GM12878 (cell line): ENCODE data around the gene B4GALT3. TPM values are rescaled to one million over a fixed set of nuclear protein-coding genes. Genes with fewer than 3 reads are reported as not detected.
A peak's percentile ranks its signal among the peaks of the same experiment; 100 is the strongest.

Source experiments
- ATAC-seq: fragments of 200-7000 bp; cut with Tn5 transposase; 3 replicates; pipeline ENCODE4 v1.9.1; 2020; ENCODE audit warnings: mild to moderate bottlenecking, moderate library complexity
- BruUV-seq: library from RNA; stranded (reverse); fragments of 400-500 nt; replicated peaks from 2 replicates; lab custom pipeline; 2021; lab: Mats Ljungman, UMichigan
- CTCF ChIA-PET: fragments of 300-600 bp; sonication (Branson Sonifier 250); formaldehyde crosslinking; extraction: SDS; loops from one replicate; lab custom pipeline; 2021; ENCODE audit warnings: inconsistent platforms; lab: Yijun Ruan, JAX
- POLR2A ChIA-PET: fragments of 350-600 bp; formaldehyde crosslinking; extraction: SDS; loops from one replicate; lab custom pipeline; 2021; ENCODE audit warnings: inconsistent platforms; lab: Charles Lee
- RAD21 ChIA-PET: fragments of 300-600 bp; sonication (Branson Sonifier 250); formaldehyde crosslinking; loops from one replicate; lab custom pipeline; 2023; ENCODE audit warnings: antibody characterized with exemption; ENCODE audit not compliant: unreplicated experiment; lab: Charles Lee
- SMC1A ChIA-PET: fragments of 300-600 bp; sonication (Branson Sonifier 250); formaldehyde crosslinking; loops from one replicate; lab custom pipeline; 2023; ENCODE audit not compliant: unreplicated experiment, uncharacterized antibody; lab: Charles Lee
- DNase-seq: peaks from one replicate; pipeline ENCODE4 v3.0.0-alpha.2; 2011; ENCODE audit warnings: low read depth, low spot score
- FAIRE-seq: peaks from 3 replicates; lab custom pipeline; 2011; peaks lifted over from hg19 to GRCh38; lab: Jason Lieb, UNC
- H2AFZ ChIP-seq: 2 replicates; pipeline ENCODE4 v1.6.0; 2011; ENCODE audit warnings: low read depth, low read length, control low read depth; ENCODE audit not compliant: control insufficient read depth
- H3K27ac ChIP-seq: 2 replicates; pipeline ENCODE4 v1.5.1; 2011; ENCODE audit warnings: control low read depth; ENCODE audit not compliant: control insufficient read depth, insufficient read depth
- H3K27me3 ChIP-seq, 2 experiments: replicated peaks in 1 of 2; 2 replicates each; pipeline versions ENCODE4 v1.6.0 to v1.6.1; 2011; ENCODE audit warnings: low read length in 1 of 2; ENCODE audit not compliant: control insufficient read depth in 2 of 2, insufficient read depth in 2 of 2
- H3K36me3 ChIP-seq, 2 experiments: 2 replicates each; pipeline ENCODE4 v1.5.1; 2011; ENCODE audit warnings: low read length in 1 of 2; ENCODE audit not compliant: control insufficient read depth in 2 of 2, insufficient read depth in 2 of 2
- H3K4me1 ChIP-seq: 2 replicates; pipeline ENCODE4 v1.6.1; 2011; ENCODE audit warnings: mild to moderate bottlenecking, low read length, moderate library complexity, mixed read lengths; ENCODE audit not compliant: control insufficient read depth, insufficient read depth
- H3K4me2 ChIP-seq: 2 replicates; pipeline ENCODE4 v1.6.0; 2011; ENCODE audit warnings: control low read depth; ENCODE audit not compliant: control insufficient read depth, insufficient read depth
- H3K4me3 ChIP-seq: fragments of 200-600 bp; sonication (generic); 2 replicates; pipeline ENCODE4 v1.5.1; 2016
- H3K79me2 ChIP-seq: 2 replicates; pipeline ENCODE4 v1.6.0; 2011; ENCODE audit warnings: low read length; ENCODE audit not compliant: control insufficient read depth, insufficient read depth
- H3K9ac ChIP-seq: 2 replicates; pipeline ENCODE4 v1.8.0; 2011; ENCODE audit warnings: low read length, control low read depth, mixed read lengths; ENCODE audit not compliant: control insufficient read depth, insufficient read depth
- H3K9me3 ChIP-seq: replicated peaks from 3 replicates; pipeline ENCODE4 v1.5.1; 2011; ENCODE audit warnings: mild to moderate bottlenecking, low read length; ENCODE audit not compliant: control insufficient read depth, insufficient read depth
- H4K20me1 ChIP-seq: 2 replicates; pipeline ENCODE4 v1.6.0; 2011; ENCODE audit not compliant: control insufficient read depth, insufficient read depth
- MAX ChIP-seq: IDR thresholded peaks from 2 replicates; pipeline ENCODE4 v1.6.1; 2012; ENCODE audit warnings: low read depth, low read length, improper control_type of control experiment
- RFX5 ChIP-seq: IDR thresholded peaks from 2 replicates; pipeline ENCODE4 v1.6.1; 2011; ENCODE audit warnings: low read depth, low read length, improper control_type of control experiment
- RUNX3 ChIP-seq: IDR thresholded peaks from 2 replicates; pipeline ENCODE4 v1.6.1; 2012; ENCODE audit warnings: low read length, inconsistent platforms
- SIX5 ChIP-seq: IDR thresholded peaks from 2 replicates; pipeline ENCODE4 v1.6.1; 2011; ENCODE audit warnings: mild to moderate bottlenecking, low read depth, low read length, moderate library complexity; ENCODE audit not compliant: severe bottlenecking
- USF2 ChIP-seq: IDR thresholded peaks from 2 replicates; pipeline ENCODE4 v1.6.1; 2011; ENCODE audit warnings: low read depth, low read length, improper control_type of control experiment, borderline replicate concordance
- ZNF24 ChIP-seq: fragments of 450-650 bp; IDR thresholded peaks from 2 replicates; pipeline ENCODE4 v1.6.1; 2017; ENCODE audit warnings: antibody characterized with exemption, mild to moderate bottlenecking
- WGBS: methylation state at CpG from one replicate; pipeline ENCODE4 v1.1.6; 2016; ENCODE audit warnings: low lambda C conversion rate; ENCODE audit not compliant: insufficient replicate concordance, insufficient coverage; ENCODE audit errors: missing lambda C conversion rate; 5-methylcytosine and 5-hydroxymethylcytosine counted together
- in situ Hi-C: fragments of 300-500 bp; cut with MboI; formaldehyde crosslinking; loops from 9 replicates; pipeline ENCODE4 v1.14.3; 2018; ENCODE audit warnings: mixed read lengths
- intact Hi-C: fragments of 100-400 bp; cut with micrococcal nuclease; formaldehyde crosslinking; loops from one replicate; pipeline ENCODE4 v1.14.2; 2022; ENCODE audit not compliant: unreplicated experiment
- polyA plus RNA-seq, 11 experiments: library from polyadenylated mRNA; depleted of rRNA in 4 of 11; unstranded in 6 of 11; stranded (reverse) in 5 of 11; fragments of >200 nt; fragmentation: Nextera tagmentation in 4 of 11; fragmentation: Illumina TruSeq in 1 of 11; extraction: Ambion mirVana in 4 of 11; extraction: Trizol in 1 of 11; gene quantifications; 1 replicate in 1 of 11; 2 replicates in 10 of 11; pipeline versions ENCODE4 v1.2.1 to v1.2.3, GENCODE V29; 2011 to 2016; ENCODE audit warnings: inconsistent platforms in 2 of 11, missing spikeins in 2 of 11, low read depth in 1 of 11
- total RNA-seq, 4 experiments: library from RNA; depleted of rRNA in 3 of 4; stranded (reverse); fragments of >200 nt in 3 of 4; fragmentation: Illumina TruSeq in 1 of 4; extraction: Trizol in 1 of 4; gene quantifications; 2 replicates each; pipeline versions ENCODE4 v1.2.1 to v1.2.3, GENCODE V29; 2013 to 2021

Gene B4GALT3
- total and polyA plus RNA-seq, 10 of the 15 experiments (the other 5 are each of a cell fraction or from before 2014, with no cell fraction given): 27.1 to 58.9 (median 42.6) TPM

GRCh38 chr1:161158316-161159010 lies 18.8 kb downstream of the B4GALT3 start:
- H3K9ac ChIP-seq: no peak overlapping the region
- TF ChIP-seq RUNX3: no peak
- TF ChIP-seq USF2: no peak
- TF ChIP-seq ZNF24: no peak
- TF ChIP-seq MAX: no peak
- no peak for TF ChIP-seq RFX5
- no peak for TF ChIP-seq SIX5
- intact Hi-C loops (no loop called here), in situ Hi-C loops (no loop called here)
- H3K36me3 ChIP-seq: peaks cover 0 to 12% of the 10 kb centered on the region in 2 experiments
- DNase-seq: no peak
- H3K27me3 ChIP-seq: no peaks in the 10 kb centered on the region
- 31% methylated on average over 9 of the region's 9 CpGs for WGBS
- peak overlapping the region; percentile 68; the same call in 1 of the 2 replicates for H3K27ac ChIP-seq
- FAIRE-seq: no peak
- peak overlapping the region; percentile 83 for H3K4me2 ChIP-seq
- H3K79me2 ChIP-seq: peaks cover 24% of the 10 kb centered on the region
- ATAC-seq: no peak
- BruUV-seq: TSS peak; percentile 9
- H3K9me3 ChIP-seq: no peaks in the 10 kb centered on the region
- H4K20me1 ChIP-seq: no peaks in the 10 kb centered on the region
- RAD21 ChIA-PET: interaction anchor here (0.8 to 1.3 kb wide), 3 partner anchors 46 to 161 kb away, joined by 3 to 4 read pairs (median 3); no protein-coding TSS in a partner anchor
- H2AFZ ChIP-seq: 0 out of 2 replicates have a peak overlapping the region, but pooled peaks have one; percentile 82
- peaks cover 17% of the 10 kb centered on the region for H3K4me1 ChIP-seq
- SMC1A ChIA-PET: interaction anchor here (0.6 to 1.5 kb wide), 5 partner anchors 8 to 227 kb away, joined by 3 to 6 read pairs (median 3); partner anchors contain the start of gene PPOX
- peak overlapping the region; percentile 83; the same call in 1 of the 2 replicates for H3K4me3 ChIP-seq
- POLR2A ChIA-PET: interaction anchor here (0.8 to 2.2 kb wide), 4 partner anchors 9 to 25 kb away, joined by 3 to 8 read pairs (median 4); no protein-coding TSS in a partner anchor
- CTCF ChIA-PET: interaction anchor here (0.8 to 2.2 kb wide), 14 partner anchors 8 to 225 kb away, joined by 3 to 18 read pairs (median 4); partner anchors contain the start of genes B4GALT3, PPOX and USF1
